AG04449 (cell line): Measurements from ENCODE around the gene EPRS1.

ENCODE experiments used
- CTCF ChIA-PET: fragments of 350-600 bp; formaldehyde crosslinking; extraction: SDS; loops from one replicate; lab custom pipeline; 2021; ENCODE audit warnings: antibody characterized with exemption; lab: Yijun Ruan, JAX
- POLR2A ChIA-PET: fragments of 400-600, 350-600 bp; formaldehyde crosslinking; extraction: SDS; loops from one replicate; lab custom pipeline; 2020; ENCODE audit warnings: antibody characterized with exemption, inconsistent platforms; lab: Yijun Ruan, JAX
- DNase-seq: peaks from one replicate; pipeline ENCODE4 v3.0.0-alpha.2; 2010; ENCODE audit warnings: low read depth, low spot score
- H3K4me3 ChIP-seq: 2 replicates; pipeline ENCODE4 v1.5.1; 2011; ENCODE audit warnings: low read depth, mild to moderate bottlenecking, control low read depth, low read length
- CTCF ChIP-seq: IDR thresholded peaks from one replicate; pipeline ENCODE4 v1.5.1; 2011; ENCODE audit warnings: mild to moderate bottlenecking, moderate library complexity, low read length, control low read depth, inconsistent platforms; ENCODE audit not compliant: insufficient read depth; ENCODE audit errors: missing control alignments

Gene EPRS1

GRCh38 chr1:220060876-220061275 lies 14.6 kb upstream of the EPRS1 start:
- no peak for DNase-seq
- ChIA-PET POLR2A (no interaction called here), CTCF (interaction anchor here (1.4 kb wide), 1 partner anchor 49 kb away, joined by 3 read pairs; no protein-coding TSS in a partner anchor)
- no peak for TF ChIP-seq CTCF
- H3K4me3 ChIP-seq: no peak overlapping the region

- no peak for DNase-seq
- CTCF ChIA-PET: interaction anchor here (1.2 to 1.5 kb wide), 2 partner anchors 10 to 51 kb away, joined by 3 to 4 read pairs; no protein-coding TSS in a partner anchor
- TF ChIP-seq CTCF: no peak
- POLR2A ChIA-PET: no interaction called here
- no peak overlapping the region for H3K4me3 ChIP-seq
Measured at GRCh38 chr1:220056374-220056773, 10.1 kb upstream of the EPRS1 start.

- ChIA-PET POLR2A (no interaction called here), CTCF (interaction anchor here (0.6 kb wide), 1 partner anchor 15 kb away, joined by 3 read pairs; no protein-coding TSS in a partner anchor)
- no peak for DNase-seq
- TF ChIP-seq CTCF: no peak
- H3K4me3 ChIP-seq: peak overlapping the region; percentile 100
Measured at GRCh38 chr1:220045356-220046051, 801 bp downstream of the EPRS1 start.

GRCh38 chr1:220044678-220045355 lies 1.5 kb downstream of the EPRS1 start:
- CTCF ChIA-PET: no interaction called here
- peak overlapping the region; percentile 100 for H3K4me3 ChIP-seq
- POLR2A ChIA-PET: no interaction called here
- TF ChIP-seq CTCF: no peak
- DNase-seq: no peak

GRCh38 chr1:220043646-220044045 lies 2.7 kb downstream of the EPRS1 start:
- no peak for TF ChIP-seq CTCF
- POLR2A ChIA-PET: no interaction called here
- DNase-seq: no peak
- H3K4me3 ChIP-seq: no peak overlapping the region
- CTCF ChIA-PET: interaction anchor here (1.4 kb wide), 1 partner anchor 19 kb away, joined by 4 read pairs; no protein-coding TSS in a partner anchor

- DNase-seq: no peak
- ChIA-PET POLR2A (no interaction called here), CTCF (interaction anchor here (0.9 kb wide), 1 partner anchor 54 kb away, joined by 4 read pairs; no protein-coding TSS in a partner anchor)
- H3K4me3 ChIP-seq: no peak overlapping the region
- no peak for TF ChIP-seq CTCF
Measured at GRCh38 chr1:220040028-220040596, 6.2 kb downstream of the EPRS1 start.
